Measurements from ENCODE around the gene PROSER2. TPM values are rescaled to one million over a fixed set of nuclear protein-coding genes. Genes with fewer than 3 reads are reported as not detected.

Gene PROSER2
- total and polyA plus RNA-seq, 9 of the 15 experiments (the other 6 are each of a cell fraction or from before 2014, with no cell fraction given): 0.62 to 14.8 (median 2.9) TPM

- TF ChIP-seq ATF3 (IDR thresholded peaks at IDR 0.05) (no peak), ATF3 (CRISPR knock-in tag; conservative IDR thresholded peaks at IDR 0.05) (no peak), ZNF143 (CRISPR knock-in tag; IDR thresholded peaks at IDR 0.05) (no peak), ZBTB11 (CRISPR knock-in tag; IDR thresholded peaks at IDR 0.05) (peak in 2 of 3 experiments; percentile 19 to 66; a peak in 3 of 6 replicates), WHSC1 (IDR thresholded peaks at IDR 0.05; ENCODE audit: low read length) (no peak), BRCA1 (IDR thresholded peaks at IDR 0.05) (no peak), BRCA1 (CRISPR knock-in tag; IDR thresholded peaks at IDR 0.05) (no peak), EHMT2 (IDR thresholded peaks at IDR 0.05) (no peak), KDM5B (IDR thresholded peaks at IDR 0.05; ENCODE audit: insufficient replicate concordance, low read depth, low read length) (peak; percentile 95), AFF1 (IDR thresholded peaks at IDR 0.05; ENCODE audit: low read depth in 1 of 2, partially characterized antibody in 2 of 2) (no peak), MTA1 (IDR thresholded peaks at IDR 0.05; ENCODE audit: borderline replicate concordance) (no peak), ZNF282 (CRISPR knock-in tag; IDR thresholded peaks at IDR 0.05) (no peak), TARDBP (IDR thresholded peaks at IDR 0.05) (no peak), PTBP1 (IDR thresholded peaks at IDR 0.05; ENCODE audit: low read depth, low read length) (no peak), CBX3 (IDR thresholded peaks at IDR 0.05; ENCODE audit: borderline replicate concordance in 1 of 2, low read length in 2 of 2) (0 out of 3 replicates have a peak, but pooled peaks of 1 of the 2 experiments have one; percentile 50), STAT6 (CRISPR knock-in tag; IDR thresholded peaks at IDR 0.05) (0 out of 2 replicates have a peak, but pooled peaks have one; percentile 58), ZKSCAN3 (CRISPR knock-in tag; IDR thresholded peaks at IDR 0.05) (no peak)
These were observed 71.4 kb downstream of the PROSER2 start (continued) for GRCh38 chr10:11894381-11895107.
